Activated gamma-delta T cell treated with Interleukin-2 at 50 U/mL for 16 hours (primary cell): ENCODE results near the gene SRRM2.
"Not testable (repeated sequence)": the region's sequence is repeated elsewhere in the genome, so short reads cannot be mapped to it uniquely, and the experiment has no call there.

Experiments
- DNase-seq: peaks from one replicate; pipeline ENCODE4 v3.0.0-alpha.2; 2020

SRRM2 gene

DNA sequence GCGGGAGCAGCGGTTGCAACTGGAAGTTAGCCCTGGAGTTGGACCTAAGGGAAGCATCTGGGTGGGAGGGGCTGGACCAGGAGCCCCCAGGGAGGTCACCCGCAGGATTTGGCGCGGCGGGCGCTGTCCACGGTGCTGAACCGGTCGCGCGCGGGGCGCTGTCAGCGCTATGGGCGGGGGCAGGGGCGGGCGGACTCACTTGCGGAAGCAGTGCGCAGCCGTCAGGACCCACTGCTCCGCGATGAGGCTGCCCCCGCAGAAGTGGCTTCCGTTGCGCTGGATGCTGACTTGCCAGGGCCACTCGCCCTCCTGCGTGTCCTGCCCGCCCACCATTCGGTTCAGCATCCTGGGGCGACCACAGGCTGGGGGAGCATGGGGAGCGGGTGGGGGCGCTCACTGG, 36.9 kb upstream of the SRRM2 start:
- peak; percentile 84 for DNase-seq

DNA sequence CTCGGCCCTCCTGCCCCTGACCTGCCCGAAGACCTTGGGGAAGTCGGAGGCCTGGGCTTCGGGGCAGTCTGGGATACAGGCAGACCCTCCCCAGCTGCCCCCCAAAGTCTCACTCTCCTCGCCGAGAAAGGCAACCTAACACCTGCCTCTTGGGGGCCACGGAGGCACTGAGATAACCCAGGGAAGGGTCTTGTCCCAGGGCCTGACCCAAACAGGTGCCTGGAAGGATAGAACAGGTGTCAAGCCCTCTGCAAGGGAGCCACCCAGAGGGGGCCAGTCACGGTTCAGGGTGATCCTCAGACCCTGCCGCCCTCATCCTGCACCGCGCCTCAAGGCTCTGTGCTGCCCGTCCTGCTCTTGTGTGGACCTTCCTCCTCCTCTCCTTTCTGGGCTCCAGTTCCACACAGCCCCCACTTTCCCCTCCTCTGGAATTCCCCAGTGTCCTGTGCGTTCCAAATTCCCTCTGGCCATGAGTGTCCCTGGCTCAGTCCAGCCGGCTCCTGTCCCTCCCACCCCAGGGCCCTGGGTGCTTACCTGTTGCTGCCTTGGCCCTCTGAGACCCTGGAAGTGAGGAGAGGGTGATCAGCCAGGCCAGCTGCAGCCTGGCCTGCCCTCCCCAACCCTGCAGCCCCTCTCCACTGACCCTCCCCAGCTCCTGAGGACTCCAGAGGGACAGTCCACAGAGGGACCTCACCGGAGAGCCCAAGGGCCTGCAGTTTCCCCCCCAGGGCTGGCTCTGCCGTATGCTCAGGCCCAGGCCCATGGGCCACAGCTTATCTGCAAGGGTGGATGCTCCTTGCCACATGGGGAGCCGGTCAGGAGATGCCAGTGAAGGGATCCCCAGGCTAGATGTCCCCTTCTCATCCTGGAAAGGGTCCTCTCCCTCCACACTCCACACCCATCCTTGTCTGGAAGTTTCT, 36.2 kb upstream of the SRRM2 start:
- DNase-seq: no peak

DNA sequence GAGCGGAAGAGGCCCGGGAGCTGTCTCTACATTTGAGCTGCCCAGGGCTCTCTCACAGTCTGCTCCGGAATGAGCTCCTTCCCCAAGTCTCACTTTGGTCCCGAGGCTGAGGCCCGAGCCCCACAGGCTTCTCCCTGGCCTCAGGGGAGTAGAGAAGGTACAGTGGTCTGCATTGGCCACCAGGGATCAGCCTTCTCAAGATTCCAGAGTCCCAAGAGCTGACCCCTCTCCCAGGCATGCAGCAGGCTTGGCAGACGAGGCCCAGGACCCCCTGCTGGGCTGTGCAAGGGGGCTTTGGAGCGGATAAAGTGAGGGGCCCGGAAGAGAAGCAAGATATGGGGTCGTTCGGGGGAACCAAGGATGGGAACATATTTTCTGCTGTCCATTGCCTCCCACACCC, 35.5 kb upstream of the SRRM2 start:
- DNase-seq: no peak

- no peak for DNase-seq
Measured at GRCh38 chr16:2717383-2718263, 34.8 kb upstream of the SRRM2 start.

DNA sequence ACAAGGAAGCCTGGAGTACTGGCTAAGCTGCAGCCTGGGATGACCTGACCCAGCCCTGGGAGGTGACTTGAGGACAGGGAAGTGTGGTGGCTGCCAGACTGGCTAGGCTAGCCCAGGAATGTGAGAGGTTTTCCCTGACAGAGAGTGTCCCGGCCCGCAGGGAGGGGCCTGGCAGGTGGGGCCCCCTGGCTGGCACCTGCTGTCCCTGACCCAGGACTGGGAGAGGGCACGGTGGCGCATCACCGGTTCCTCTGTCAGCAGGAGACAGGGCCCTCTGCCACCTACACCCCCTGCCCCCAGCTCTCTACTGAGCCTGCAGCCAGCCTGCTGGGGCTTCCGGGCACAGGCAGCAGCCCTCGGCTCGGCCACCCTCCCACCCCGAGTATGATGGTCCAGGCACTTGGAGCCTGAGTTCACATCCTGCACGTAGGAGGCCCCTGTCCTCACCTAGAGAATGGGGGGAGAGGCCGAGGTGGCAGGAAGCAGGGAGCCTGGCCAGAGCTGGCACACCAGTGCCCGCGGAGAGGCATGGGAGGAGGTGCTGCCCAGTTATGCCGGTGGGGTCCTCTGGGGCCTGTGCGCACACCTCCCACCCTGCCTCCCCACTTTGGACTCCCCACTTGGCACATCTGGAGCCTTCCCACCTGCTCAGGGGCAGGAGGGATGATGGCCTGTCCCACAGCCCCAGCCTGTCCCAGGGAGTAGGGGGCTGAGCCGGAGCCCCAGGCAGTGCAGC, 32.9 kb upstream of the SRRM2 start:
- no peak for DNase-seq

GRCh38 chr16:2720064-2720457, 32.4 kb upstream of the SRRM2 start, which contains the start of gene PRSS27:
Gene PRSS27 (minus strand): TSS chr16:2720224. CDS start chr16:2720160, 64 bp downstream.
- DNase-seq: no peak

DNA sequence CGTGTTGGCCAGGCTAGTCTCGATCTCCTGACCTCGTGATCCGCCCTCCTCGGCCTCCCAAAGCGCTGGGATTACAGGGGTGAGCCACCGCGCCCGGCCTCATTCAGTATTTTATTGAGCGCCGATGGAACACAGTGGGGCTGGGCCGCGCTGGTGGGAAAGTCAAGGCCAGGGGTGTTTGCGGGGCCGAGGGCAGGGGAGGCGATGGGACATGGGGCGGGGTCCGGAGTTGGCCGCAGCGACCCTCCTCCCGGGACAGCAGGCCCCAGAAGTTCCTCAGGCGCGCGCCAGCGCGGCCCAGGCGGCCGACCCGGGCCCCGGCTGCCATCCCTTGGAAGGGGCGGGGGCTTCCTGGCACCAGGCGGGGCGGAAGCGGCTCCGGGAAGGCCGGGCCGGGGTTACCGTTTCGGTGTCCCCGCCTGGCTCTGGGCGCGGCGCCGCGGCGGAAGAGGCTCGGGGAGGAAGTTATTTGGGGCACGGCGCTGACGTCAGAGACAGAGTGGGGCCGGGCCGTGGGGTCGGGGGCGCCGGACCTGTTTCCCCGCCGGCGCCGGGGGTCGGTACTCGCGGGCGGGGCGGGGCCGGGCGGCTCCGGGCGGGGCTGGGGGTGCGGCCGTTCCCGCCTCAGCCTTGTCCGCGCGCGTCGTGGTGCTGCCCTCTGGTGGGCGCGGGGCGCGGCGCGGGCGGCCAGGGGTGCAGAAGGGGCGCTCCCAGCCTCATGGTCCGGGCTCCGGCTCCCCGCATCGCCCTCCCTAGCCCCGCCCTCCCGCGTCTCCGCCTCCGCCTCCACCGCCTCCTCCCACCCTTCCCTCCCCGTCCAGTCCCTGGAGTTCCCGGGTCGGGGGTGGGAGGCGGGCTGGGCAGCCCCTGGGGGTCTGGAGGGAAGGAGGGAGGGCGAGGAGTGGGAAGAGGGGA, 31.5 kb upstream of the SRRM2 start:
- DNase-seq: peak; percentile 78

- DNase-seq: not testable (repeated sequence)
Measured at GRCh38 chr16:2721634-2722173, 30.7 kb upstream of the SRRM2 start.

DNA sequence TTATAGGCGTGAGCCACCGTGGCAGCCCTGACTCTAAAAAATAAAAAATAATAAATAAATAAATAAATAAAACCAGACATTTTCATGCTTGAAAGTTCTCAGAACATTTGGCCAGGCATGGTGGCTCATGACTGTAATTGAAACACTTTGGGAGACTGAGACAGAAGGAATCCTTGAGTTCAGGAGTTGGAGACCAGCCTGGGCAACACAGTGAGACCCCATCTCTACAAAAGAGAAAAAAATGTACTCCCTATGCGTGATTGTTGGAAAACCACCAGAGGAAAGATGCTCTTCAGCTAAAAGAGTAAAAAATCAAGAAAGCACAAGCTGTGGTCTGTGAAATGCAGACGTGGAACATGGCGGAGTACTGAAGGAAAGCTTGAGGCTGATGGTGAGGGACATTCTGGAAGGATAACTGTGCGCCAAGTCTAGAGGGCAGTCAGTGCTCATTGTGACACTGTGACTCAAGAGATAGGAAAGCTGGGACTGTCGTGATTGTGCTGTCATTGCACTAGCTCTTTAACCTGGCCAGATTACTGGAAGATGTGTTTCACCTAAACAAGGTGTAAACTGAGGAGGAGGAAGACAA, 28.3 kb upstream of the SRRM2 start:
- DNase-seq: no peak

DNA sequence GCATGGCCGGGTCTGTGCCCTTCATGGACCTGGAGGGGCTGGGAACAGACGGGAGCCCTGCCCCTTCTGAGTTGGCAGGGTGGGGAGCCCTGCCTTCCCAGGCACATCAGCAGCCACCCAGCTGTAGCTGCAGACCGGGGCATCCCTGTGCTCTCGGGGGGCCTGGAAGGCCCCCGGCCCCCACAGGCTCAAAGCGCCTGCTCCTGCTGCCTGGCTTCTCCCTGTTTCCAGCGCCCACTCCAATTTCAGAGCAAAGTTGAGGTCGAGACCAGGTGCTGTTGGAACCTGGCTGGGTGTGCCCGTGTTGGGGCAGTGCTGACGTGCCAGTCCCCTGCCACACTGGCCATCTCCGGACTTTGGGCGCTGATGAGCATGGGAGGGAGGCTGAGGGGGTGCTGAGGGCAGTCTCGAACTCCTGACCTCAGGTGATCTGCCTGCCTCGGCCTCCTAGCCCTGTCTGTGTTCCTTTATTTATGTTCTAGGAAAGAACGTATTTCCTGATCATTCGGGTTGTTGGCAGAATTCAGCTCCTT, 27.6 kb upstream of the SRRM2 start:
- no peak for DNase-seq

GRCh38 chr16:2726923-2727322, 25.5 kb upstream of the SRRM2 start:
- DNase-seq: no peak

DNA sequence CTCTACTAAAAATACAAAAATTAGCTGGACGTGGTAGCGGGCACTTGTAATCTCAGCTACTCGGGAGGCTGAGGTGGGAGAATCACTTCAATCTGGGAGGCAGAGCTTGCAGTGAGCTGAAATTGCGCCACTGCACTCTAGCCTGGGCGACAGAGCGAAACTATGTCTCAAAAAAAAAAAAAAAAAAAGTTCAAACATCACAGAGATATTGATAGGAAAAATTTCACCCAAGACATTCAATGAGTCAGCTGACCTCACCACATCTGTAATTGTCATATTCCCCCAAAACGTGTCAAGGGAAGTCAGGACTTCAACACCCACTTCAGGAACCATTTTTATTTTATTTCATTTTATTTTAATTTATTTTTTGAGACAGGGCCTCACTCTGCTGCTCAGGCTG, 24.4 kb upstream of the SRRM2 start:
- no peak for DNase-seq

DNA sequence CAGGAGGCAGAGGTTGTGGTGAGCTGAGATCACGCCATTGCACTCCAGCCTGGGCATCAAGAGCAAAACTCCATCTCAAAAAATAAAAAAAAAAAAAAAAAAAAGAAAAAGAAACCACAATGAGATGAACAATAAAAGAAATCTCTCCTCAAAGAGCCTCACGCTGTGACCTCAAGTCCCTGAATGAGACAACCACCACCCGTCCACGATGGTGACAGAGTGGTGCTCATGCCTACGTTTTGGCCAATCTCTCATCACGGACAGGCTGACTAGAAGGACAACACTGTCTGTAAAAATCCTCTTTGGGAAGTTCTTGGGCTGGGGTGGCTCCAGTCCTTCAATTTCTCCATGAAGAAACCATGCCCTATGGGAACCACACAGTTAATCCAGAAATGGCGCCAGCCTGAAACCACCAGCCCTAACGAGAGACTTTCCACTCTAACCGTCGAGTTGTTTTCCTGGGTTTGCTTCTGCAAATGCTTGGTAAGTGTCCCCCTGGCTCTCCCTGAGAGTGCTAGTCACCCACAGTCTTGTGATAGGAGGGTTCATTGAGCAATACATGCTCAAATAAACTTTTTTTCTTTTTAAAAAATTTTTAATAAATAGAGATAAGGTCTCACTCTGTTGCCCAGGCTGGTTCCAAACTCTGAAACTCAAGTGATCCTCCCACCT, 17.5 kb upstream of the SRRM2 start:
- no peak for DNase-seq

GRCh38 chr16:2736476-2737237, 15.8 kb upstream of the SRRM2 start:
- no peak for DNase-seq

- no peak for DNase-seq
Measured at GRCh38 chr16:2737238-2737605, 15.2 kb upstream of the SRRM2 start.

DNA sequence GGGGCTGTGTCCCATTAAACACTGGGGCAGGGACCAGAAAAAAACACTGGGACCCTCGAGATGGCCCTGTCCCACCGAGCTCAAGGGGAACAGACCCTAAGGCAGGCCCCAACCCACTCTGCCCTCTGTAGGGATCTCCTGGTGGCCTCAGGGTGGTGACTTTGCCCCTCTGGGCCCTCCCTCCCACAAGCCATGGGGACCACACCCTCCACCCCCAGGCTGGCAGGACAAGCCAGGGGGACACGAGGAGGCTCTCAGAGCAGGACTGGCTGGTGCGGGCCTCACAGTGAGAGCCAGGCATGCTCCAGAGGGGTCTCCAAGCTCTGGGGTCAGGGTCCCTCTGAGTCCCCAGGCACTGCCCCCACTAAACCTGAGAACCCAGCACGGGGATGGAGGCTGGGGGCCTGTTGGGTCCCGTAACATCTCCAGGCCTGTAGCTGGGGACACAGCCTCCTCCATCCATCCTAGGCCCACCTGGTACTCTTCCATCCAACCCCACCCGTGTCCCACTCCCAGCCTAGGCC, 14.5 kb upstream of the SRRM2 start:
- DNase-seq: no peak

DNA sequence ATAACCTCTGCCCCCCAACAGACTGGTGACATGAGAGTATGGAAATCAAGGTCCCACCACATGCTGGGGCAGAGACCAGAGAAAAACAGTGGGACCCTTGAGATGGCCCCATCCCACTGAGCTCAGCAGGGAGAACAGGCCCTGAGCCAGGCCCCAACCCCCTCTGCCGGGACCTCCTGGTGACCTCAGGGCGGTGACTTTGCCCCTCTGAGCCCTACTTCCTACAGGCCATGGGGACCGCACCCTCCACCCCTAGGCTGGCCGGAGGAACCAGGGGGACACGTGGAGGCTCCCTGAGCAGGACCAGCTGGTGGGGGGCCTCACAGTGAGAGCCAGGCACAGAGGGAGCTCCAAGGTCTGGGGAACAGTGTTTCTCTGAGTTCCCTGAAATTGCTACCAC, 13.8 kb upstream of the SRRM2 start:
- no peak for DNase-seq

GRCh38 chr16:2739625-2740430, 12.6 kb upstream of the SRRM2 start:
- no peak for DNase-seq

GRCh38 chr16:2740476-2740875, 12.0 kb upstream of the SRRM2 start:
- DNase-seq: no peak
